Activated CD8-positive, alpha-beta memory T cell treated with anti-CD3 and anti-CD28 coated beads for 1 hour (primary cell): Measurements from ENCODE around the gene GMDS.

Experiments used
- DNase-seq, 2 donors: peaks; one replicate each; pipeline ENCODE4 v3.0.0-alpha.2; 2020; ENCODE audit warnings: low read depth in 1 of 2; ENCODE audit errors: extremely low read depth in 1 of 2

Gene GMDS

DNA sequence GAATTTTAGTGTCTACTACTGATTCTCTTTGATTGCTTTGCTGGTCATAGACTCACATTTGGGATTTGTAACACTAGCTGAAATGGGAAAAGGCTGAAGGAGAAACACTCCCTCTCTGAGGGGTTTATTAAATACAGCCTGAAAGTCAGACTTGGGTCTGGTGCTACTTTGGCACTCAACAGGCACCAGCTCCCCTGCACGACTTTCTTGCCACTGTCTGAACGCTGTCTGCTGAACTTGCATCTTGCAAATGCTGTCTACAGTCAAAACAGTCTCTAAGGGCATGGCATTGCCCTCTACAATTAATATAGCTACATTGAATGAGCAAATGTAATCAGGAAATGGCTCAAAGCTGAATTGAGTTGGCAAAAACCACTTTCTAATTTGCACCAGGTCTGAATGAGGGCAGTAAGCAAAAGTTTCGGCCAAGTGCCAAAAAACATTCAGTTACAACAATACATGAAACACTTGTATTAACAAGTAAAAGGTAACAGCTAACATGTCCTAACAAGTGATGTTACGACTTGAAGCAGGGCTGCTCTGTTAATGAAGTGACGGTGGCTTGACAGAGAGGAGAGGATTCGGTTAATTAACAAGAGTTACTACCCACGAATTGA is 516.2 kb downstream of the GMDS start:
- no peak for DNase-seq

DNA sequence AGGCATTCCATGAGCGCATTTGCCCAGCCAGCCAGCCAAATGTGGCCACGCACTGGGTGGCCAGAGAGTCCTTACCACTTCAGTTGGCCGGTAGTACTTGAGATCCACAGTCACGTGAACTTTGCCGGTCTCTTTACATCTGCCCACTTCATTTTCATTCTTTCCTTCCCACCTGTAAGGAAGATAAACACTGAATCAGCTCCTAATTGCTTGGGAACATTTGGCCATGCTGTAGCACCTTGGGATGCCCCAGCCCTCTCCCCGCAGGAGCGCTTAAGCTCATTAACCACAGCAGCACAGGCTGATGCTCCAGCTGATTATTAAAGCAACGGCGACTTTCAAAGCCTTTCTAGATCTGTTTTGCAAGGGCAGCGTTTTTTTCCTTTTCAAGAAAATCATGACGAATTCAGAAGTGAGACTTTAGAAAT is 519.0 kb downstream of the GMDS start:
- no peak for DNase-seq

- no peak for DNase-seq
These were observed 520.8 kb downstream of the GMDS start for GRCh38 chr6:1724616-1725015.

GRCh38 chr6:1724124-1724523 is 521.3 kb downstream of the GMDS start:
- no peak for DNase-seq

DNA sequence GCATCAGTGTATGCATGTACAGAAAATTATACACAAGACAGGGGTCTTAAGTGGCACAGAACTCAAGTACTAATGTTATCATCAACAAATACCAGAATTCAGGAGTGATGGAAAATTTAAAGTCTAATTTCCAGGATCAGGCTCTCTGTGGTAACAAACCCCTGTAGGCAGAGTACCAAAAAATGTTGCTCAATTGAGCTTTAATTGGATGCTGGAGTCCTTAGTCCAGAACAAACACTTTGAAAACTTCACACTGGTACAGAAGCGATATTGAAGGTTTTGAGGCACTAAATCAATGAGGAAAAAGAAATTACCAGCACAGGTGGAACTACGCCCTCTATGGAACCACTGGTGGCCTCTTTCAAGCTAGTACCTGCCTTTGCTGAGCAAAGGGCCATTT is 522.6 kb downstream of the GMDS start:
- DNase-seq: no peak

DNA sequence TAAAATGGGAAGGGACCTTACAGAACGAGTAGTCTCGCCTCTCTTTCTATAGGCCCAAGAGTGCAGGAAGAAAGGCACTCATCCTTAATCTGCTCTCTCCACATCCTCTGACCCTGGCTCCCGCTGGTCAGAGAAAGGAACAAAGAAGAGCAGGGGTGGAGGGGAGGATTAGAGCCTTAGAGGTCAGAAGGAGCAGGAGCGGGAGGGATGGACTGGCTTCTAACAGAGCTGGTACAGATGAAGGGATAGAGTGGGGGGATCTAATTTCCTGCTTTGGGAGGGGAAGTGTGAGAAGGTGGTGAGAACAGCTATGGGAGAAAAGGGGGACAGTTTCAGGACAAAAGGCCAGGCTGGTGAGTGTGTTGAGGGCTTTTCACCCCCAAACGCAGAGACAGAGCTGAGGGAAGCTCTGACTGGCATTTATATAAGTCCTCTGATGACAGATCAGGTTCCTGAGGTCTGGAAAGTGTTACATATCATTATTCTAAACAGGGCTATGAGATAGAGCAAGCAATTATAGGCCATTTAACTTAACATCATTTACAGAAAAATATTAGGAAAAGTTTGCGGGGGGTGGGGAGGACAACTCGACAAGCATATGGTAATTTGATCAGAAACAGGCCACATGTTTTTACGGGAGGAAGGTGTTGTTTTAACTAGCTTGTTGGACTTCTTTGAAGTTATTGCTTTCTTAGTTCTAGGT is 524.6 kb downstream of the GMDS start:
- no peak for DNase-seq

- DNase-seq: no peak
These were observed 525.5 kb downstream of the GMDS start for GRCh38 chr6:1719922-1720321.

- no peak for DNase-seq
These were observed 528.5 kb downstream of the GMDS start for GRCh38 chr6:1716868-1717267.

- DNase-seq: no peak
These were observed 529.0 kb downstream of the GMDS start for GRCh38 chr6:1716396-1716795.

DNA sequence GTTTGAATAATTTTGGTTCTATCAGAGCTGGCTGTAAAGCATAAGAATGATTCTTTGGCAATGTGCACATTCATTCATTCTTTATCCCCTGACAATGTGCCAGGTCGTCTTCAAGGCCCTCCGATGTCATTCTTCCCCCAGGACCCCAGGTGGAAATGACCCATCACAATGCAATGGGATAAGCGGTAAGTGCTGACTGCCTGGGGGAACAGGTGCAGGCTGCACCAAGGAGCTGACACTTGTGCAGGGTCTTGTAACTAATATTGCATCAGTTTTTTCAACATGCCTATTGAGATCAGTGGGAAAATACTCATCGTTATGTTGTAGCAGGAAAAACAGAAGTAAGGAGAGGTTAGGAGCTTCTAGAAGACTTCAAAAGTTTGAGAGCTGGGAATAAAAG is 530.1 kb downstream of the GMDS start:
- DNase-seq: no peak

DNA sequence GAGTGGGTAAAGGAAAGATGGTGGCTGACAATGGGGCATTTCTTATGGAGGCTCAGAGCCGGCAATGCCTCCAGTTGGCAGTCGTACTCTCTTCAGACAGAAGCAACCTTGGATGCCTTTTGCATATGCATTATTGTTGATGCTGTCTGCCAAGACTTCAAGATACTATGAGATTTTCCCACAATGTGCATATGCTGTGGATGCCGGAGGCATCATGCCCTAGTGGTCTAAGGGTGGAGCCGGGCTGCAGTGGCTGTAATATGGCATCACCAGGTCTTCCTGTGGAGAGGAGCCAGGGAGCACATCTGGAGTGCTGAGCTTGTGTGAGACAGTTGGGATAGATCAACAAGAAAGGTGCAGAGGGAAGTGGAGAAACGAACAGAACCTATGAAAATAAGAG is 530.8 kb downstream of the GMDS start:
- no peak for DNase-seq

DNA sequence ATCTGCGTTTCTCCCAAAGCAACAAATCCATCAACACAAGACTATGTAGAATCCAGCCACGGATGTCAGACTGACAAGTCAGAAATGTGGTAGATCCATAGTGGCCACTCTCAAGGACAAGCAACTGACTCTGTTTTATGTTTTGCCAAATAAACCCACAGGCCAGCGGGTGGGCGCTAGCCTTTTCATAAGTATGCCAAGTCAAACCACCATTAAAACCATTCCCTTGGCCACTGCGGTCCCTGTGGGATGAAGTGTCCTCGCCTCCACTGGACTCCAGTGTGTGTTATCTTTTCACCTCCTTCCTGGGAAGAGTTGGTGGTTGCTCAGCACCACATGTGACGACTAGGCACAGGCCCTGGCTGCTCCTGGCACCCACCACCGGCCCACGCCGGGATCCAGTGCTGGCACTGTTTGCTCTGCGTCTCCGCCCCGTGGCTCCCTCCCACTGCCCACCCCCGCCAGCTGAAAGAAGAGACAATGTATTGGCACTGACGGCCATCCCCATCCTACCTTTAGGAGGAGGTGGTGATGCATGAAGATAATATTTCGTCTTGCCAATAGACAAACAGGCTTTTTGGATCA is 532.3 kb downstream of the GMDS start:
- DNase-seq: no peak

DNA sequence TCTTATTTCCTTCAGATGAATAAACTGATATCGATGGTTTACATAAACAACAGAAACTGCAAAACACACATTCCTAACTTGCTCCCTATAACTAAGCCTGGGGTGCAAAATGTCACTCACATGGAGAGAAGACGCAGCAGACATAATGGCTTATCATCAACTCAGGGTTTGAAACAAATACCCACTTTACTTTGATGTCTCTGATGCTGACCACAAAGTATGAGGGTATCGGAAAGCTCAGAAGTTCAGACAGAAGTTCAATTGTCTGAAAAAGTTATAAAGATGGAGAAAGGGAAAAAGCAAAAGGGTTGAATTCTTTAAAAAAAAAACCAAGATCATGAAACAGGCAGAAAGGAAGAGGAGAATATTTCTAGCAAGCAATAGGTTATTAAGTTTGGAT is 533.0 kb downstream of the GMDS start:
- DNase-seq: no peak

DNA sequence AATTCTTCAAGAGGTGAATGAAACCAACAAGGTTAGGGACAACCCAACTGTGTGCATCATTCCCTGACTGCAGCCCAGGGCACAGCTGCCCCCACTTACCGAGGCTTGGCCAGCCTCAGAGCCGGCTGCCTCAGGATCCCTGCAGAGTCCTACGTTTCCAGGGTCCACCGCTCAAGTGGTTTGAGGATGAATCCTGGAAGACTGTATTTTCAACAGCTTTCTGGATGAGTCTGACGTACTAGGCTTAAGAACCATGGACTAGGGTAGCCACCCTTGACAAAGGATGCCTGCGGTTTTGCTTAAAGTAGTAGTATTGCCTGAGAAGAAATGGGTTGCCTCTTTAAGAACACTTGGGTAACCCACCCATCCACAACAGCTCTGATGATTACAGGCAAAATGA is 534.3 kb downstream of the GMDS start:
- no peak for DNase-seq

GRCh38 chr6:1709234-1709641 is 536.2 kb downstream of the GMDS start:
- no peak for DNase-seq

DNA sequence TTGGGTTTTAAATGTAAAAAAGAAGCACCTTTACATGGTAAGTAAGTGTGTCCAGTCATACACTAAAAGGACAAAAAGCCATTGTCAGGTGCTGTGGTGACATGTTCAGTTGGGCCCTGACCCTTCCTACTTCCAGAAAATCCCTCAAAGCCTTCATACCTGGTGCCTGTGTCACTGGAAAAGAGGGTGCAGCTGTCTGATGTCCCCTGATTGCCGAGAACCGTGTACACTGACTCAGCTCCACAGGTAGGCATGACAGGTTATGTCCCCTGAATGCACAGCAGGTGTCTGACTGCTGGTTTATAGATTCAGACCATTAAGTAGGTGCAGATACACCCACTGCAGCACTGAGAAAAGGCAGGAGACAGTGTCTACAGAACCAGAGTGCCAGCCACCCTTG is 536.6 kb downstream of the GMDS start:
- no peak for DNase-seq

DNA sequence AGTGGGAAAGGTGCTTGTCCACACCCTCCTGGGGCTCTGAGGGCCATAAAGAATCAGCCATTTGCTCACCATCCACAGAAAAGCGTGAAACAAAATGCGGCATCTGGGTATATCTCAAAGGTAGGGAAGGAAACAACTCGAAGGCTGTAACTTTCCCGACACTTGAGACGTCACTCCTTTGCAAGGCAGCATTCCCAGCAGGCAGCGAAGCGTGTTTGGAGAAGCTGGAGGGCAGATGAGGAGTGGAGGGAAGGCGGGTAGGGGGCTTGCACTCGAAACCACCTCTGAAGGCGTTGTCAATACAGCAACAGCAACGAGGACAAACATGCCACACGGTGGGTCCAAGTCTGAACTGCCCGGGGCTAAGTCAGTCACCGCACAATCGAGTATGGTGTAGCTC is 537.3 kb downstream of the GMDS start:
- DNase-seq: no peak

DNA sequence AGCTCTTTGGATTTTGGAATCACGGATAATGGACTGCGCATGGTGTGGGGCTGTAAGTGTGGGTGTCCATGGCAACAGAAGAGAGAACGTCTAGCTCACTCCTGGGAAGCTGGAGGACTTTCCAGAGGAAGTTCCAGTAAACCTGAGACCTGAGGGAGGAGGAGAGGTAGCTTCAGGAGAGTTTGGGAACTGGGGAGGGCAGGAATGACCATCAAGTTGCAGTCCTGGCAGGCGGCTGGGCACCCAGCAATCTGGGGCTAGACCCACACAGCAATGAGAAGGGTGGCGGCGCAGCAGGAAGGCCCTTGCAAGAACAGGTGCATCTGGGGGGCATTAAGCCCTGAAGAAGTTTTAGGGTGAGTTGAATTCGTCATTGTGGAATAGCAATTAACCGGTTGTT is 539.8 kb downstream of the GMDS start:
- DNase-seq: no peak

GRCh38 chr6:1705183-1705582 is 540.2 kb downstream of the GMDS start:
- no peak for DNase-seq

- no peak for DNase-seq
These were observed 540.7 kb downstream of the GMDS start for GRCh38 chr6:1704711-1705110.

- DNase-seq: no peak
These were observed 541.5 kb downstream of the GMDS start for GRCh38 chr6:1703923-1704322.

DNA sequence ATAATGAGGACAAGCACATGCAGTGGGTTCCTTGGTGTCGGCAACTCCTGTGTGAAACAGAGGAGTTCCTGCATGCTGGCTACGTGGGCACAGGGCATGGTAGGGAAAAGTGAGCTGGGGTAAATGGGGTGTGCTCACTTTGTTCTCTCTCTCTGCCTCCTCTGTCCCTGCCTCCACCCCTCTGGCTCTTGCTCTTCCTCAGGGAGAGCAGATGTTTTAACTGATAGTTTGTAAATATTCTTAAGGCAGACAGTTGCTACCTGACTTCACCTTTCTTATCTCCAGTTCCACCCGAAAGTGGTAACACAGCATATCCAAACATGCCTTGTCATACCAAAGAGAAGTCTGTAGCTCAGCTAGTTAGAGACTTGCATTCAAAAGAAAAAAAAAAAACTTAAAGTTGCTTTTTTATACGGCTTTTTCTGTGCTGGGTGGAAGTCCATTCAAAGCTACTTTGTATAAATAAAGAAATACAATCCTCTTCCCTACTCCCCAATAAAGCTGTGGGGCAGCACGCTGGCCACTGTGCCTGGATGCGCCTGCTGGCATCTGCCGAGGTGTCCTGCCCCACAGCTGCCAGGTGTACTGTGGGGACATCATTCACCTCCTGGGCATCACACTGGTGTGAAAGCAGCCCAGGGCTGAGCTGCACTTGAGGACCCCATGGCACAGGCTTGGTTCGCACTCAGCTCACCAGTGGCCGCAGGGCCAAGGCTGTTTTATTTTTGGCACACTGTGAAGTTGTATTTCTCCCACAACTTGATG is 542.1 kb downstream of the GMDS start:
- no peak for DNase-seq
